ENCODE data around the gene MALSU1.

The MALSU1 gene

GRCh38 chr7:23298885-23299769 lies at the start of gene MALSU1:
Gene MALSU1 (plus strand): TSS chr7:23299339. CDS start chr7:23299353, 14 bp downstream.
- peak; percentile 96 for DNase-seq

- no peak for DNase-seq
Measured at GRCh38 chr7:23249486-23249885, 49.7 kb upstream of the MALSU1 start.

GRCh38 chr7:23254051-23254681 lies 45.0 kb upstream of the MALSU1 start:
- no peak for DNase-seq

GRCh38 chr7:23256731-23257130 lies 42.4 kb upstream of the MALSU1 start:
- no peak for DNase-seq

GRCh38 chr7:23260371-23260770 lies 38.8 kb upstream of the MALSU1 start:
- DNase-seq, result no peak

- peak; percentile 40 for DNase-seq
Measured at GRCh38 chr7:23261843-23262452, 37.2 kb upstream of the MALSU1 start.

- no peak for DNase-seq
Measured at GRCh38 chr7:23264916-23265458, 34.2 kb upstream of the MALSU1 start.

GRCh38 chr7:23266918-23267317 lies 32.2 kb upstream of the MALSU1 start:
- DNase-seq, result no peak

GRCh38 chr7:23267357-23267756 lies 31.8 kb upstream of the MALSU1 start:
- DNase-seq, result no peak

- no peak for DNase-seq
Measured at GRCh38 chr7:23268167-23268566, 31.0 kb upstream of the MALSU1 start.

- DNase-seq, result no peak
Measured at GRCh38 chr7:23268746-23269145, 30.4 kb upstream of the MALSU1 start.

GRCh38 chr7:23272275-23272674 lies 26.9 kb upstream of the MALSU1 start:
- DNase-seq, result no peak

- DNase-seq, result peak; percentile 87
Measured at GRCh38 chr7:23273141-23273599, 26.0 kb upstream of the MALSU1 start.

GRCh38 chr7:23275912-23276311 lies 23.2 kb upstream of the MALSU1 start:
- DNase-seq, result peak; percentile 61

GRCh38 chr7:23276376-23276775 lies 22.8 kb upstream of the MALSU1 start:
- no peak for DNase-seq

GRCh38 chr7:23276947-23277346 lies 22.2 kb upstream of the MALSU1 start:
- DNase-seq, result no peak

GRCh38 chr7:23277359-23277989 lies 21.7 kb upstream of the MALSU1 start:
- peak; percentile 63 for DNase-seq

GRCh38 chr7:23279819-23280525 lies 19.2 kb upstream of the MALSU1 start:
- no peak for DNase-seq

GRCh38 chr7:23283086-23283485 lies 16.1 kb upstream of the MALSU1 start:
- DNase-seq, result no peak

- no peak for DNase-seq
Measured at GRCh38 chr7:23284871-23285270, 14.3 kb upstream of the MALSU1 start.

- no peak for DNase-seq
Measured at GRCh38 chr7:23285657-23286646, 13.2 kb upstream of the MALSU1 start.
